GM18520 (cell line): ENCODE data around the gene MBP.
"Not testable (repeated sequence)": the region's sequence is repeated elsewhere in the genome, so short reads cannot be mapped to it uniquely, and the experiment has no call there.

Experiments used
- ATAC-seq: cut with Tn5 transposase; IDR thresholded peaks from one replicate; pipeline ENCODE4 v1.9.1; 2021; ENCODE audit not compliant: unreplicated experiment

The MBP gene

DNA sequence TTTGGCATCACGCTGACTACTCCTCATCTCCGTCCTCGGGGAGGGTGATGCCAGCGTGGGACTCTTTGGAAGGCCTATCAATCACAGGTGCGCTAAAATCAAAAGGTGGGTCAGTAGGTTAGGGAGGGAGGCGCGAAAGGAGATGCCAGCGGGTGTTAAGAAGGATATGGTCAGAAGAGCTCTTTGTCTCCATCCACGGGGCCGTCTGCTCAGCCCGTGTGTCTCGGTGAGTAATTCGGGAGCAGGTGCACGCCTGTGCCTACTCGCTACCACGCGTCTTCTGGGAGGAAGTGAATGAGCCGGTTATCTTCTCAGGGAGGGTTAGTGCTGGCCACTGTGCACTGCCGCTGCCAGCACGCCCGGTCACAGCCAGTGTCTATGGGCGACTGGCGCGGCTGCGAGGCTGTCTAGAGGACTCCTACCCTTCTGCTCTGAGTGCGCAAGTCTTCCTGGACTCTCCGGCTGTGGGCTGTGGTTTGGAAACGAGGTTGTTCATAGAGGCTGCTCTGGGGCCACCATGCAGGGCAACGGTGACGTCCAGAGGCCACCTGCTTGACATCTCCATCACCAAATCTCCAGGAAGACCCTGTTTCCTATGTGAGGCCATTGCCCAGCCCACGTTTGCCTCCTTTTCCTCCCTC lies 153.4 kb downstream of the MBP start:
- ATAC-seq = no peak

DNA sequence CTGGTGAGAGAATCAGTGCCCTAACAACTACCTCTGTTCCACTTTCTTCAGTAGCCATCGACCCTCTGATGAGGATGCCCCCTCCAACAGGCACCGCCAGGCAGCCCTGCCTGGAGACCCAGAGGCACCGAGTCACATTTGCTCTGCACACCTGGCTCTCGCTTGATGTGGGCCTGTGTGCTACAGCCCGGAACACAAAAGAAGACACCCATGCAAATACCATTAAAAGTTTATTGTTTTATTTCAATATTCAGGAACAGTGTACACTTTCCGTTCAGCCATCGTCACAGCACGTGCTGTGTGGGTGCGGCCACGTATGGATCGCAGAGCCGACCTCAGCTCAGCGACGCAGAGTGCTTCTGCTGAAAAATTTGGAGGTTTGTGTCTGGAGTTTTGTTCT lies 154.0 kb downstream of the MBP start:
- ATAC-seq = no peak

DNA sequence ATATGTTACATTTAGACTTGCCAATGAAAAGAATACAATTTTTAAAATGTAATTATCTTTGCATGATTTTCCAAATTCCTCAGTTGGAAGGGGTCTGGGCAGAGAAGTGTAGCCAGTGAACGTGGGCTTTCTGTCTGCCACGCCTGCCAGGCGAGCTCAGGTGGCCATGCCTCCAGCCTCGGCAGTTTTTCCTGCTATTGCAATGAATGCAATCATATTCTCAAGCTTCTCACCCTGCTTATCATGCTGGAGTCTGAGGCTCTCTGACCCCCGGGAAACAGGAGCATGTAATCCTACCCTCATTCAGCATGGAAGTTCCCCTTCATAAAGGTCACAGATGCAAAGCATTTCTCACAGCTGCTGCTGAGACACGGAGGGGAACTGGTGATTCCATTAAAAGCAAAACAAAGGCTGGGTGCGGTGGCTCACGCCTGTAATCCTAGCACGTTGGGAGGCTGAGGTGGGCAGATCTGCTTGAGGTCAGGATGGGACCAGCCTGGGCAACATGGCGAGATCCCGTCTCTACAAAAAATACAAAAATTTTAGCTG lies 154.8 kb downstream of the MBP start:
- ATAC-seq = no peak

DNA sequence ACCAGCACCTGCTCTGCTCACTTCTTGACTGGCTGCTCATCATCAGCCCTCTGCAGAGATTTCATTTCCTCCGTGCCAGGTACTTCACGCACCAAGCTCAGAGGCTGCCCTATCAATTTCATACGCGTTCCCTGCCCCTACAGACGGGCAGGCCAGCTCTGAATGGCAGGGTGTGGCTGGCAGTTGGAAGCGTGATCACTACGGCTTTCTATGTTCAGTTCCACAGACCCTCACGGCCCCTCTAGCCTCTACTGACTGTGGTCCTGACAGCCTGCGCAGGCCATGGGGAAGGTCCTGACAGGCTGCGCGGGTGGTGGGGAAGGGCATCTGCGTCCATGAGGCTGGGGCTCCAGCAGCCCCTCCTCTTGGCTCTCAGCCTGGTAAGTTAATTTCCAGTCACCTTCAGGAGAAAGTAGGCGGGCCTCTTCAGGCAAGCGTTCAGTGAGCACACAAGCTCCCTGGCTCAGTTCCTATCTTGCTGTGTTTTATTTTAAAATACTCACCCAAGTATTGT lies 155.4 kb downstream of the MBP start:
- no peak for ATAC-seq

DNA sequence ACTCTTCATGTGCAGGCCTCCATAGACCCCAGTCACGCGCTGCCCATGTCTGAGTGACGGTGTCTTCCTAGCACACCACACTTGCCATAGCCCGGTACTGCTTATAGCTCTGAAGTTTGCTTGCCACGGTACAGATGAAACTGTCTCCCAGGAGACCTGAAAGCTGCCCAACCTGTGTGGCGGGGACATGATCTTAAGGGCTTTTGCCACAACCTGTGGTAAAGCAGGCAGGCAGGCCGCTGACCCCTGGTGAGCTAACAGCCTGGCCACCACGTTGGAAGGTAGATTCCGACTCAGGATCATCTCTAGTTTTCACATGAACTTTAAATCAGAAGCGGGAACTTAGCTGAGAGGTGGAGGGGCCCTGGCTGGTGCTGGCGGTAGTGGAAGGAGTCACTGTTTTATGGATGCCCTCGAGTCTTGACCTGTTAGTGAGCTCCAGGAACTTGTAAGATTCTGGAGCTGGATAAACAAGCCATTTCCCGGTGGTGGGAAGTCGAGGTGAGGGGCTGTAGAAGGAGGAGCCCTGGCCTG lies 156.9 kb downstream of the MBP start:
- ATAC-seq = no peak

DNA sequence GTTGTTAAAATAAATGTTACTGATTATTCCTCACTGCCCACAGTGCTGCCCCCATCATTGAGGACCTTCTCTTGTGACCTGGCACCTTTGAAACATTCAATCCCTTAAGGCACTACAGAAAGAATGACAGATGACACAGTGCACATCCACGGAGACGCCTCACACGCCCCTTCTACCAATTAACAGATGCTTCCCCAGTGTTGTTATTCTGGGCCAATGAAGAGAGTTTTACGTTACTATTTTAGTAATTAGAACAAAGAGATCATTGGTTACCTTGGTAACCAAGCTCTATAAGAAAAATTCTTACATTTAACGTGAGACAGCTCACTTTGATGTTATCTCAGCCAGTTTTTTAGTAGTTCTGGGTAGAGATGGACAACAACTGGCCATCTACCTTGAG lies 158.2 kb downstream of the MBP start:
- ATAC-seq = no peak

DNA sequence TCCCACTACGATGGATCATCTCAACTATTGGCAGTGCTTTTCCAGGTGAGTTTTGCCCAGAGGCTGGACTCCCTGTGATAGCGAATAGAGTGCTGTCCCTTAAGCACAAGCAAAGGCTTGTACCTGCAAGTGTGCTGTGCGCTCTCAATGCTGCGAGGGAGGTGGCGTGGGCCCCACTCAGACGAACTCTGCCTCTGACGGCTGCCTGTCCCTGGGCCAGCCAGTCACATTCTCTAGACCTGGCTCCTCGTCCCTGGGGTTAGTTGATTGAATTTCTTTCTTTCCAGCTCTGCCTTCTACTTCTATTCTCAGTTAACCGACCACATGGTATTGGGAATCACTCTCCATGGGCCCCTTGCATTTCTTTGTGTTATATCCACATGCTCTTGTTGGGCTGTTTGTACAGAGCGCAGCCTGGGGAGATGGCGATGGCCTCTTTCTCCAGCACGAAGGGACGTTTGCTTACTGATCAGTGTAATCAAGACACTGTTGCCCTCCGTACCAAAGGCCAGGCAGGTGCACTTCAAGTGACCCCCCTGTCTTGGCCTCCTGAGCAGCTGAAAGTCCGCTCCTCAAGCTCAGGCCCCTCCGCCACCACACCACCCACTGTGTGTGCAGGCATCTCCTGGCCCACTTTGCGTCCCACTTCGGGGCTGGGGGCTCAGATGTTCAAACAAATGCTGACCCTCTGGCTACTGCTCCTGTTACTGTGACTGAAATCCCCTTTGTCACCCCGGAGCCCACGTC lies 158.9 kb downstream of the MBP start:
- no peak for ATAC-seq

DNA sequence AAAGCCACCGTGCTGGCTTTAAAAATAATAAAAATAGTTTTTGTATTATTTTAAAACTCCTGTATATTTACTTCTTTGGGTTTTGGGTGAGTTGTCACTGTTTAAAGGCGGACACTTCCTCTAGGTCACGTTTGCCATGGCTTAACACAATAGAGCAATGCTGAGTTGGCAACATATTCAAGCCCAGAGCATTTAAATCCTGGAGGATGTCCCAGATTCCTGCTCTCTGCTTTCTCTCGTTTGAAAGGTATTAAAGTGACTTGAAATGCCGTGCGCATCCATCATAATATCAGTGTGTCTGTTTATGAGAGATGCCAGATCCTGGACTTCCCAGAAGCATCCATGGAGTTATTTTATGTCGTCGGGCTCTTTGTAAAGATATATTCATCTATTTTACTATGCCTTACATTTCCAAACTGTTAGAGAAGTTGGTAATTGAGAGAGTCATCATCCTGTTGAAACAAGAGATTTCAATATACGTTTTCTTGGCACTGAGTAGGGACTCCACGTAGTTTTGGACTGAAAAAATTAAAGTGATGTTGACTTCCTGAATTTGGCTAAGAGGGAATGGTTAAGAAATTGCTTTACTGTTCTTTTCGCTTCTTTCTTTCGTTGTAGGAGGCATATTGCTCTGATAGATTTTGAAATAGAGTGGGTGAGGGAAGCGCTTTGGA lies 159.6 kb downstream of the MBP start:
- ATAC-seq = no peak

DNA sequence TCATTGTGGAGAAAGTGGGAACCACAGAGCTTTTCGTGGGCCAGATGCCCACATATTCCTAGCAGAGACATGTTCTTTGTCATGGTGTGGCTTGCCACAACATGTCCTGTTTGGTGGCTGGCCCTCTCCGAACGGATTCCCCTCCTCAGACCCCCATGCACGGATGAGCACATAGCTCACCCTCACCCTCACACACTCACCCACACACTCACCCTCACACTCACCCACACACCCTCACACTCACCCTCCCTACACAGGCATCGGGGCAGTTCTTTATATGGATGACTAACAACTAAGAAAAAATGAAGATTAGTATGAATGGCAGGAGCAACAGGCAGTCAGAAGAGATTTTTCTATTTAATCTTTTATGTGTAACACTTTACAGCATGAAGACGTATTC lies 160.3 kb downstream of the MBP start:
- ATAC-seq = no peak

DNA sequence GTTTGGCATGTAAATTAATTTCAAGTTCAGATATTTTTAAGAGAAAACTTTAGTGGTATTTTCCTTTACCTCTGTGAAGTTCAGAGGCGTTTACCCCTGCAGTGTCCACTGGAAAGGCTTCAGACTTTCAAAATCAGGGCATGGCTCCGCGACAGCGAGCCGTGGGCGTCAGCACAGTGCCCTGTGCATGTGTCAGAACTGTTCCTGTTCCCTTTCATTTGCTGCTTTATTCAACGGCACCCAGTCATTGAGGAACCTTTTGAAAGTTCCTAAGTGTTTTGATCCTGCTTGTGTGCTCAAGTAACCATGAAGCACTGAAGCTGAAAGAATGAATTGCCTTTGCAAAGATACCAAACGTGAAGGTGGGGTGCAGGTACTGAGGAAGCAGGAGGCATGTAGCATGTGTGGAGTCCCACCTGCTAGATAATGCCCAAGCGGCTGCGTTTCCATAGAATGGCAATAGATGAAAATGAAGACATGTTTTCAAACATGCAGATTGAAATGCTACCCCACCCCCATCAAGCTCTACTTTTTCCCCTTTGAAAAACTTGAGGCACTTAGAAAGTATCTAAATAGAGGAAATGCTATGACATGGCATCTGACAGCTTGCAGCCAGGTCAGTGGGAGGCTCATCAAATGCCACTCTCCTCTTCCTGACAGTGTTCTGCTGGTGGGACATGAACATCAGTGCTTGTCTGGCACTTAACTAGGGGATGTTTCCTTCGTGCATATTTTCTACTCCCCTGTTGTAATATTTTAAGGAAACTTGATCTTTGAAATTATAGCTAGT lies 161.6 kb downstream of the MBP start:
- no peak for ATAC-seq

DNA sequence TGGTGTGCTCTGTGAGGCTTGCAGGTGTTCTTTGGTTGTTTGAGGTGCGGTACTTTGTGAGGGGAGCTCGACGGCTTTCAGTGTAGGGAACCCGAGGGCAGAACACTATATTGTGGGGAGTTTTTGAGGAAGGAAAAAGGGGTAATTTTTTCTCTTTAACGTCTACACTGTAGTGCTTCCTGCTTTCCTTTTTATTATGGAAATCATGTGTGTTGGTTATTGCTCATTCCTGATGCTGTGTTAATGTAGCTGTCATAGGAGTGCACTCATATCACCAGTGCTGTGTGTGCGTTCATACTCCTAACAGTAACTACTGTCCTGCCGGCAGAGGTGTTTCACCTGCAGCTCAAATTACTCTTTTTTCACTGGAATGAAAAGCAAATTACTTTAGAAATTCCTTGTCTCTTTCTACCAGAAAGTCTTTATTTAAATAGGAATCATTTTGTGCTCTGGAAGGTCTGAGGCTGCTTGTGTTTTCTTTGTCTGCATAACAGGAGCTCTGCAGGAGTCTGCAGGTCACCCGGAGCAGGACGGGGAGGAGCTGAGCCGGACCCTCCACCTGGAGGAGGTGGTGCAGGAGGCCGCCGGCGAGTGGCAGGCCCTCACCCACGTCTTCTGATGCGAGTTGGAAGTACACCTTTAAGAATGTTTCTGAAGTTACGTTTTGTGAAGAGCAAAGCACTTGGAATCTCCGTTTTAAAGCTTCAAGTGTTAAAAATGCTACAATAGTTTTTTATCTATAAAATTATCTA lies 164.7 kb downstream of the MBP start:
- no peak for ATAC-seq

DNA sequence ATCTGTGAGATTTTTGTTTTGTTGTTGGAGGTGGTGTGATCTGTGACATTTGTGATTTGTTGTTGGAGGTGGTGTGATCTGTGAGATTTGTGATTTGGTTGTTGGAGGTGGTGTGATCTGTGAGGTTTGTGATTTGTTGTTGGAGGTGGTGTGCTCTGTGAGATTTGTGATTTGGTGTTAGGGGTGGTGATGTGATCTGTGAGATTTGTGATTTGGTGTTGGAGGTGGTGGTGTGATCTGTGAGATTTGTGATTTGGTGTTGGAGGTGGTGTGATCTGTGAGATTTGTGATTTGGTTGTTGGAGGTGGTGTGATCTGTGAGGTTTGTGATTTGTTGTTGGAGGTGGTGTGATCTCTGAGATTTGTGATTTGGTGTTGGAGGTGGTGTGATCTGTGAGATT lies 165.3 kb downstream of the MBP start:
- ATAC-seq = not testable (repeated sequence)

DNA sequence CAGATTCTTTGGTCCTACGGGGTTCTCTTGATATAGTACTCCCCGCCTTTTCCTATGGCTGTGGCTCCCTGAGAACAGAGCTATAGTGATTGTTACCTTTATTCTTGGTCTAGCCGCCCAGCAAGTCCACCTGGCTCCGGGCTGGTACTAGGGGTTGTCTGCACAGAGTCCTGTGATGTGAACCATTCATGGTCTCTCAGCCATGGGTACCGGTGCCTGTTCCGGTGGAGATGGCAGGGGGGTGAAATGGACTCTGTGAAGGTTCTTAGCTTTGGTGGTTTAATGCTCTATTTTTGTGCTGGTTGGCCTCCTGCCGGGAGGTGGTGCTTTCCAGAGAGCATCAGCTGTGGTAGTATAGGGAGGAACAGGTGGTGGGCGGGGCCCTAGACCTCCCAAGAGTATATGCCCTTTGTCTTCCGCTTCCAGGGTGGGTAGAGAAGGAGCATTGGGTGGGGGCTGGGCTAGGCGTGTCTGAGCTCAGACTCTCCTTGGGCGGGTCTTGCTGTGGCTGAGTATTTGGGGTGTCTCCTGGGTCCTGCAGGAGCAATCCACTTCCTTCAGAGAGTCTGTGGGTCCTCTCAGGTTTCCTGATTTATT lies 166.9 kb downstream of the MBP start:
- not testable (repeated sequence) for ATAC-seq

DNA sequence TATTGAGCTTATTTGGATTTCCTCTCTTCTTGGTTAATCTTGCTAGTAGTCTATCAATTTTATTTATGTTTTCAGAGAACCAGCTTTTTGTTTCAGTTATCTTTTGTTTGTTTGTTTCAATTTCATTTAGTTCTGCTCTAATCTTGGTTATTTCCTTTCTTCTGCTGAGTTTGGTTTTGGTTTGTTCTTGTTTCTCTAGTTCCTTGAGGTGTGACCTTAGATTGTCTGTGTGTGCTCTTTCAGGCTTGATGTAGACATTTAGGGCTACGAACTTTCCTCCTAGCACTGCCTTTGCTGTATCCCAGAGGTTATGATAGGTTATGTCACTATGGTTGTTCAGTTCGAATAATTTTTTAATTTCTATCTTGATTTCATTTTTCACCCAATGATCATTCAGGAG lies 168.6 kb downstream of the MBP start:
- ATAC-seq = no peak

DNA sequence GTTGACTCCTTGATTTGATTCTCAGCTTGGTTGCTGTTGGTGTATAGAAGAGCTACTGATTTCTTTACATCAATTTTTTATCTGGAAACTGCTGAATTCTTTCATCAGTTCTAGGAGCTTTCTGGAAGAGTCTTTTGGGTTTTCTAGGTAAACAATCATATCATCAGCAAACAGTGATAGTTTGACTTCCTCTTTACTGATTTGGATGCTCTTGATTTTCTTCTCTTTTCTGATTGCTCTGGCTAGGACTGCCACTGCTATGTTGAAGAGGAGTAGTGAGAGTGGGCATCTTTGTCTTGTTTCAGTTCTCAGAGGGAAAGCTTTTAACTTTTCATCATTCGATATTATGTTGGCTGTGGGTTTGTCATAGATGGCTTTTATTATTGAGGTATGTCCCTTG lies 169.7 kb downstream of the MBP start:
- no peak for ATAC-seq

DNA sequence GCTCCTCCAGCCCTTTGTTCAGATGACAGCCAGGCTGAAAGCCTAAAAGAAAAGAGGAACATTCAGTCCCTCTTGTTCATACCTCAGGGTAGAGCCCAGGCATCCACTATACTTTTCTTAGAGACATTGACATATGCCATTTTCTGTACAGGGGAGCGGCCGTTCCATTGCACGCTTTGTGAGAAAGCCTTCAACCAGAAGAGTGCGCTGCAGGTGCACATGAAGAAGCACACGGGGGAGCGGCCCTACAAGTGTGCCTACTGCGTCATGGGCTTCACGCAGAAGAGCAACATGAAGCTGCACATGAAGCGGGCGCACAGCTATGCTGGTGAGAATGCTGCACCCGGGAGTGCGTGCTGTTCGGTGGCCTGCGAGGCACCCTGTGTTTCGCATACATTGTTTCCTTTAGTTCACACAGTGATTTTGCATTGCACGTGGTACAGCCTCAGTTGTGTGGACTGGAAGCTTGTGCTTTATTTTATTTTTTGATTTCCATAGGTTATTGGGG lies 172.0 kb downstream of the MBP start:
- ATAC-seq = no peak

DNA sequence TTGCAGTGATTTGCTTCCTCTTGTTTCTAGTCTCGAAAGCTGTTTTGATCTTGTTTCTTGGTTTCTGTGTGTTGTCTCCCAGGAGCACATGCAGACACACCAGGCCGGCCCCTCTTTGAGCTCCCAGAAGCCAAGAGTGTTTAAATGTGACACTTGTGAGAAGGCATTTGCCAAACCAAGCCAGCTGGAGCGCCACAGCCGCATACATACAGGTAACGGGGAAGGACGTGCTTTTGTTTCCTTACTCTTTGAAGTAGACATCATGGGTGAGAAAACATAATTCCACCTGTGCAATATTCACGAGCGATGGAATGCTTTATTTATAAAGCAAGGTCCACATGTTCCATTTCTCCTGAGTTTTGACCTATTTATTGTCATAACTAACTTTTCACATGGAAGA lies 173.0 kb downstream of the MBP start:
- no peak for ATAC-seq

DNA sequence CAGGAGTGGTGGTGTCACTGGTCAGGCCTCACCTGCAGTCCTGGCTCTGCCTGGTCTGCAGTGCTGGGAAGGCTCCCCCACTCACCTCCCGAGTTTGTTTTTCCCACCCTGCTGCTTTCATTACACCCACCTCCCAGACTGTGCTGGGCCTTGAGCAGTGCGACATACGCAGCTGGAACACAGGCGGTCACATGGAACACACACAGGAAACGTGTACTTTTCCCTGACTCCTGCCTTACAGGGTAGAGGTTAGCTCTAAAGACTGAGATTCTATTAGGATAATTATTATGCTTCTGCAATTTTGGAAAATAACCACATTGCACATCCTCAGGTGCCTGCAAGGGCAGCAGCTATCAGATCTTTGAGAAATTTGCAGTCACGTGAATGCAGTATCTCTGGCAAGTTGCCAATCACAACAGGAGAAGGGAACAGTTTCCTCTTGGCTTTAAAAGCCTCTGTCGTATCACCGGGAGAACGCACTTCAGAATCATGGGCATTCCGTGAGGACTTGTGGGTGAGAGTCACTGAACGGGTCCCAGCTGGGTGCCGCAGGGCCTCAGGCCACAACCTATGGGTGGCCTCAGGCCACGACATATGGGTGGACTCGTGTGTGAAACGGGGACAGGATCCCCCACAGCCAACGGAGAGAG lies 173.8 kb downstream of the MBP start:
- ATAC-seq = no peak
